ENCODE measurements around the gene GNPDA2. TPM values are rescaled to one million over a fixed set of nuclear protein-coding genes. Genes with fewer than 3 reads are reported as not detected.

GNPDA2 gene
- total and polyA plus RNA-seq, 9 of the 15 experiments (the other 6 are each of a cell fraction or from before 2014, with no cell fraction given) = 10.6 to 20.4 (median 13.0) TPM

DNA sequence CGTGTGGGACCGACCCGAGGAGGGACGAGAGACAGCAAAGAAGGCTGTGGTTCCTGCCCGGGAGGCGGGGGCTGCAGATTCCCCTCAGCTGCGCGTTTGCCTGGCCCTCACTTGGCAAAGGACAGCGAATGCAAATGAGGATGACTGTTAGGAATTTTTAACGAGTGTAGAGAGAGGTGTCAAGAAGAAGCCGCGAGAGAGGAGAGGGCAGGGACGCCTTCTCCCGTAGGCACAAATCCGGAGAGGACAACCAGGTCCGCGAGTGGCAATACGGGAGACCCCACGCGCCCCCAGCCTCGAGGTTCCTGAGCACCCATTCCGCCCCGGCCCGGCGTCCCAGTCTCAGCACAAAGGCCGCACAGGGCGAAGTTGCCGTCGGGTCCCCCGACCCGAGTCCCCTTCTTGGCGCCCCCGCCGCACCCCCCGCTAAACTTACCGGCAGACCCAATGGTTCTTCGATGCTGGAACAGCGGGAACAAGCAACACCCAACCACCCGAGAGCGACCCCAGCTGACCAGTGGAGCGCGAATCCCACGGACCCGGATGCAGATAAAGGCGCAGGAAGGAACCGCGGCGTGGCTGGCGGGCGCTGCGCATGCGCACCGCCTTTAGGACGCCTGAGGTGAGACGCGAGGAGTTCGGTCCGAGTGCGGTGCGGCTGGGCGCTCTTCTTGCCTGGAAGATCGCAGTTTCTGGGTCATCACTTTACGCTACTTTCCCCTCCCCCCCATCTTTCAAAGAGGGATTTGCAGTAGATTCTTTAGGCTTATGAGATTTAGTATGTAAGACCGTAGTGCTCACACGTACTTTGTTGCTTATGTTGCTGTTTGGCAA, at the start of gene GNPDA2 (continued):
- TF ChIP-seq, protein P1, sequence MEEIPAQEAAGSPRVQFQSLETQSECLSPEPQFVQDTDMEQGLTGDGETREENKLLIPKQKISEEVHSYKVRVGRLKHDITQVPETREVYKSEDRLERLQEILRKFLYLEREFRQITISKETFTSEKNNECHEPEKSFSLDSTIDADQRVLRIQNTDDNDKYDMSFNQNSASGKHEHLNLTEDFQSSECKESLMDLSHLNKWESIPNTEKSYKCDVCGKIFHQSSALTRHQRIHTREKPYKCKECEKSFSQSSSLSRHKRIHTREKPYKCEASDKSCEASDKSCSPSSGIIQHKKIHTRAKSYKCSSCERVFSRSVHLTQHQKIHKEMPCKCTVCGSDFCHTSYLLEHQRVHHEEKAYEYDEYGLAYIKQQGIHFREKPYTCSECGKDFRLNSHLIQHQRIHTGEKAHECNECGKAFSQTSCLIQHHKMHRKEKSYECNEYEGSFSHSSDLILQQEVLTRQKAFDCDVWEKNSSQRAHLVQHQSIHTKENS (CRISPR knock-in tag; IDR thresholded peaks at IDR 0.05) = no peak
- TF ChIP-seq, protein P2, sequence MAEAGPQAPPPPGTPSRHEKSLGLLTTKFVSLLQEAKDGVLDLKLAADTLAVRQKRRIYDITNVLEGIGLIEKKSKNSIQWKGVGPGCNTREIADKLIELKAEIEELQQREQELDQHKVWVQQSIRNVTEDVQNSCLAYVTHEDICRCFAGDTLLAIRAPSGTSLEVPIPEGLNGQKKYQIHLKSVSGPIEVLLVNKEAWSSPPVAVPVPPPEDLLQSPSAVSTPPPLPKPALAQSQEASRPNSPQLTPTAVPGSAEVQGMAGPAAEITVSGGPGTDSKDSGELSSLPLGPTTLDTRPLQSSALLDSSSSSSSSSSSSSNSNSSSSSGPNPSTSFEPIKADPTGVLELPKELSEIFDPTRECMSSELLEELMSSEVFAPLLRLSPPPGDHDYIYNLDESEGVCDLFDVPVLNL (CRISPR knock-in tag; IDR thresholded peaks at IDR 0.05; ENCODE audit: low read depth) = no peak
- TF ChIP-seq ZZZ3 (IDR thresholded peaks at IDR 0.05) (no peak), POLR2B (IDR thresholded peaks at IDR 0.05; ENCODE audit: low read depth, partially characterized antibody) (no peak), FOXJ3 (CRISPR knock-in tag; IDR thresholded peaks at IDR 0.05) (no peak), FOS (IDR thresholded peaks at IDR 0.05; ENCODE audit: extremely low read depth, insufficient read length) (no peak), ZSCAN29 (IDR thresholded peaks at IDR 0.05) (0 out of 2 replicates have a peak, but pooled peaks have one; percentile 35), ZNF644 (tag; IDR thresholded peaks at IDR 0.05; ENCODE audit: low read depth) (no peak), CCNT2 (IDR thresholded peaks at IDR 0.05; ENCODE audit: borderline replicate concordance, extremely low read depth, insufficient read length, low read depth, low read length) (peak; percentile 31), ARID2 (IDR thresholded peaks at IDR 0.05) (no peak), RFX7 (CRISPR knock-in tag; IDR thresholded peaks at IDR 0.05) (no peak), RBM22 (IDR thresholded peaks at IDR 0.05; ENCODE audit: low read depth, low read length, poor library complexity, severe bottlenecking) (no peak)
- TF ChIP-seq, protein P3, sequence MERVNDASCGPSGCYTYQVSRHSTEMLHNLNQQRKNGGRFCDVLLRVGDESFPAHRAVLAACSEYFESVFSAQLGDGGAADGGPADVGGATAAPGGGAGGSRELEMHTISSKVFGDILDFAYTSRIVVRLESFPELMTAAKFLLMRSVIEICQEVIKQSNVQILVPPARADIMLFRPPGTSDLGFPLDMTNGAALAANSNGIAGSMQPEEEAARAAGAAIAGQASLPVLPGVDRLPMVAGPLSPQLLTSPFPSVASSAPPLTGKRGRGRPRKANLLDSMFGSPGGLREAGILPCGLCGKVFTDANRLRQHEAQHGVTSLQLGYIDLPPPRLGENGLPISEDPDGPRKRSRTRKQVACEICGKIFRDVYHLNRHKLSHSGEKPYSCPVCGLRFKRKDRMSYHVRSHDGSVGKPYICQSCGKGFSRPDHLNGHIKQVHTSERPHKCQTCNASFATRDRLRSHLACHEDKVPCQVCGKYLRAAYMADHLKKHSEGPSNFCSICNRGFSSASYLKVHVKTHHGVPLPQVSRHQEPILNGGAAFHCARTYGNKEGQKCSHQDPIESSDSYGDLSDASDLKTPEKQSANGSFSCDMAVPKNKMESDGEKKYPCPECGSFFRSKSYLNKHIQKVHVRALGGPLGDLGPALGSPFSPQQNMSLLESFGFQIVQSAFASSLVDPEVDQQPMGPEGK (CRISPR knock-in tag; IDR thresholded peaks at IDR 0.05; ENCODE audit: borderline replicate concordance) = no peak
- TF ChIP-seq, protein P4, sequence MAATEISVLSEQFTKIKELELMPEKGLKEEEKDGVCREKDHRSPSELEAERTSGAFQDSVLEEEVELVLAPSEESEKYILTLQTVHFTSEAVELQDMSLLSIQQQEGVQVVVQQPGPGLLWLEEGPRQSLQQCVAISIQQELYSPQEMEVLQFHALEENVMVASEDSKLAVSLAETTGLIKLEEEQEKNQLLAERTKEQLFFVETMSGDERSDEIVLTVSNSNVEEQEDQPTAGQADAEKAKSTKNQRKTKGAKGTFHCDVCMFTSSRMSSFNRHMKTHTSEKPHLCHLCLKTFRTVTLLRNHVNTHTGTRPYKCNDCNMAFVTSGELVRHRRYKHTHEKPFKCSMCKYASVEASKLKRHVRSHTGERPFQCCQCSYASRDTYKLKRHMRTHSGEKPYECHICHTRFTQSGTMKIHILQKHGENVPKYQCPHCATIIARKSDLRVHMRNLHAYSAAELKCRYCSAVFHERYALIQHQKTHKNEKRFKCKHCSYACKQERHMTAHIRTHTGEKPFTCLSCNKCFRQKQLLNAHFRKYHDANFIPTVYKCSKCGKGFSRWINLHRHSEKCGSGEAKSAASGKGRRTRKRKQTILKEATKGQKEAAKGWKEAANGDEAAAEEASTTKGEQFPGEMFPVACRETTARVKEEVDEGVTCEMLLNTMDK (IDR thresholded peaks at IDR 0.05; ENCODE audit: borderline replicate concordance, insufficient read depth, low read depth, low read length, poor library complexity, severe bottlenecking) = no peak
- TF ChIP-seq, protein P5, sequence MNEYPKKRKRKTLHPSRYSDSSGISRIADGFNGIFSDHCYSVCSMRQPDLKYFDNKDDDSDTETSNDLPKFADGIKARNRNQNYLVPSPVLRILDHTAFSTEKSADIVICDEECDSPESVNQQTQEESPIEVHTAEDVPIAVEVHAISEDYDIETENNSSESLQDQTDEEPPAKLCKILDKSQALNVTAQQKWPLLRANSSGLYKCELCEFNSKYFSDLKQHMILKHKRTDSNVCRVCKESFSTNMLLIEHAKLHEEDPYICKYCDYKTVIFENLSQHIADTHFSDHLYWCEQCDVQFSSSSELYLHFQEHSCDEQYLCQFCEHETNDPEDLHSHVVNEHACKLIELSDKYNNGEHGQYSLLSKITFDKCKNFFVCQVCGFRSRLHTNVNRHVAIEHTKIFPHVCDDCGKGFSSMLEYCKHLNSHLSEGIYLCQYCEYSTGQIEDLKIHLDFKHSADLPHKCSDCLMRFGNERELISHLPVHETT (CRISPR knock-in tag; conservative IDR thresholded peaks at IDR 0.05 in 1 of 2, IDR thresholded peaks at IDR 0.05 in 1 of 2) = no peak
- TF ChIP-seq, protein P6, sequence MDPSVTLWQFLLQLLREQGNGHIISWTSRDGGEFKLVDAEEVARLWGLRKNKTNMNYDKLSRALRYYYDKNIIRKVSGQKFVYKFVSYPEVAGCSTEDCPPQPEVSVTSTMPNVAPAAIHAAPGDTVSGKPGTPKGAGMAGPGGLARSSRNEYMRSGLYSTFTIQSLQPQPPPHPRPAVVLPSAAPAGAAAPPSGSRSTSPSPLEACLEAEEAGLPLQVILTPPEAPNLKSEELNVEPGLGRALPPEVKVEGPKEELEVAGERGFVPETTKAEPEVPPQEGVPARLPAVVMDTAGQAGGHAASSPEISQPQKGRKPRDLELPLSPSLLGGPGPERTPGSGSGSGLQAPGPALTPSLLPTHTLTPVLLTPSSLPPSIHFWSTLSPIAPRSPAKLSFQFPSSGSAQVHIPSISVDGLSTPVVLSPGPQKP (CRISPR knock-in tag; IDR thresholded peaks at IDR 0.05) = no peak

Data from K562 (cell line).